GM11168 (cell line): ENCODE results near the gene NCOR1.

ENCODE experiments used
- in situ Hi-C: fragments of 300-500 bp; cut with MboI; formaldehyde crosslinking; loops from one replicate; pipeline ENCODE4 v1.12.0; 2022; ENCODE audit warnings: low sequenced_read_pairs; ENCODE audit not compliant: unreplicated experiment

Gene NCOR1

GRCh38 chr17:16044487-16044886 lies 170.8 kb downstream of the NCOR1 start:
- in situ Hi-C loops = no loop called here

GRCh38 chr17:16040710-16041251 lies 174.6 kb downstream of the NCOR1 start:
- in situ Hi-C loops = no loop called here

GRCh38 chr17:16037636-16038035 lies 177.7 kb downstream of the NCOR1 start:
- in situ Hi-C loops = no loop called here

GRCh38 chr17:16036261-16036660 lies 179.1 kb downstream of the NCOR1 start:
- in situ Hi-C loops = no loop called here

- in situ Hi-C loops = no loop called here
Observed at GRCh38 chr17:16033729-16034349, 181.5 kb downstream of the NCOR1 start.

- in situ Hi-C loops = no loop called here
Observed at GRCh38 chr17:16027708-16028584, 187.4 kb downstream of the NCOR1 start.

- in situ Hi-C loops = no loop called here
Observed at GRCh38 chr17:16026895-16027294, 188.4 kb downstream of the NCOR1 start.

GRCh38 chr17:16025202-16025601 lies 190.1 kb downstream of the NCOR1 start:
- in situ Hi-C loops = no loop called here

- in situ Hi-C loops = no loop called here
Observed at GRCh38 chr17:16023881-16024280, 191.5 kb downstream of the NCOR1 start.

- in situ Hi-C loops = no loop called here
Observed at GRCh38 chr17:16019347-16019746, 196.0 kb downstream of the NCOR1 start.

- in situ Hi-C loops = no loop called here
Observed at GRCh38 chr17:16013943-16014407, 201.4 kb downstream of the NCOR1 start.

- in situ Hi-C loops = no loop called here
Observed at GRCh38 chr17:16007439-16007838, 207.9 kb downstream of the NCOR1 start.

GRCh38 chr17:16005636-16006035 lies 209.7 kb downstream of the NCOR1 start:
- in situ Hi-C loops = no loop called here

GRCh38 chr17:16003841-16004240 lies 211.5 kb downstream of the NCOR1 start:
- in situ Hi-C loops = no loop called here

GRCh38 chr17:16002708-16003260 lies 212.6 kb downstream of the NCOR1 start:
- in situ Hi-C loops = no loop called here

- in situ Hi-C loops = no loop called here
Observed at GRCh38 chr17:16001226-16001897, 214.0 kb downstream of the NCOR1 start.

- in situ Hi-C loops = loop anchor here (5.0 to 25.0 kb wide), 3 partner anchors 168 to 738 kb away; partner anchors contain the start of genes PMP22, TRIM16 and ZNF286A
Observed at GRCh38 chr17:15999974-16000827, 215.1 kb downstream of the NCOR1 start.

GRCh38 chr17:15999141-15999973 lies 216.0 kb downstream of the NCOR1 start, which contains the start of the genes TTC19 and ZSWIM7:
TTC19 (plus strand) TSS chr17:15999824; CDS start chr17:15999849, 25 bp downstream.
ZSWIM7 (minus strand) TSS chr17:15999704; CDS start chr17:15999594, 110 bp downstream.
- in situ Hi-C loops = loop anchor here (5.0 to 25.0 kb wide), 3 partner anchors 167 to 737 kb away; partner anchors contain the start of genes PMP22, TRIM16 and ZNF286A
